Lower leg skin (tissue), 4 donors: ENCODE measurements around the gene VSTM4. TPM values are rescaled to one million over a fixed set of nuclear protein-coding genes. Genes with fewer than 3 reads are reported as not detected.

Experiments used
- DNase-seq, 2 donors: peaks; one replicate each; pipeline ENCODE4 v3.0.0-alpha.2; 2019; ENCODE audit warnings: low spot score in 2 of 2
- H3K4me3 ChIP-seq: fragments of 200-600 bp; sonication (generic); 2 replicates; pipeline ENCODE4 v1.5.1; 2017; ENCODE audit warnings: mild to moderate bottlenecking, low read depth; ENCODE audit not compliant: poor library complexity, severe bottlenecking
- POLR2A ChIP-seq, 2 donors: fragments of 450-650 bp; IDR thresholded peaks; one replicate each; pipeline ENCODE4 v1.6.1; 2016 to 2017; ENCODE audit warnings: antibody characterized with exemption in 2 of 2, mild to moderate bottlenecking in 1 of 2, moderate library complexity in 1 of 2
- WGBS, 2 donors: methylation state at CpG; one replicate each; pipeline ENCODE4 v1.1.5; 2018; 5-methylcytosine and 5-hydroxymethylcytosine counted together
- intact Hi-C: fragments of 100-400 bp; cut with DNase I; formaldehyde crosslinking; loops from one replicate; pipeline ENCODE4 v1.15.0; 2023; ENCODE audit warnings: low total_unique reads
- total RNA-seq, 4 donors: library from RNA; depleted of rRNA; stranded (reverse); fragments of >200 nt; gene quantifications; one replicate each; pipeline ENCODE4 v1.1.0, GENCODE V29; 2016
- TF ChIP-seq, protein P1 (sequence below), 3 donors: fragments of 450-650 bp; IDR thresholded peaks; one replicate each; pipeline ENCODE4 v1.5.1; 2016; ENCODE audit warnings: antibody characterized with exemption in 3 of 3, mild to moderate bottlenecking in 3 of 3, moderate library complexity in 2 of 3

Gene VSTM4
- total RNA-seq, 4 donors from 2014 or later, result 1.1 to 5.0 (median 3.3) TPM

DNA sequence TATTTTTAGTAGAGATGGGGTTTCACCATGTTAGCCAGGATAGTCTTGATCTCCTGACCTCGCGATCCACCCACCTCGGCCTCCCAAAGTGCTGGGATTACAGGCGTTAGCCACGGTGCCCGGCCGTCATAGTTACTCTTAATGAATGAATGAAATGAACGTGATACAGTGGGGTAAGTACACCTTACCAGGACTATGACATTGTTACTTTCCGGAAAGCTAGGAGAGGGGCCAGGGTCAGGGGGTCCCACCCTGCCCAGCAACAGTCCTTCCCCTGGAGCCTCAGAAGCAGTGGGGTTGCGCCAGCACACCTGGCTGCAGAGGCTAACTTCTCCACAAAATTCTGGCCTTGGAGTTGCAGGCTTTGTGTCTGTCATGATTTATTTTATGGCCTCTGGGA is 21.4 kb downstream of the VSTM4 start:
- intact Hi-C loops, result no loop called here
- TF ChIP-seq, protein P1, sequence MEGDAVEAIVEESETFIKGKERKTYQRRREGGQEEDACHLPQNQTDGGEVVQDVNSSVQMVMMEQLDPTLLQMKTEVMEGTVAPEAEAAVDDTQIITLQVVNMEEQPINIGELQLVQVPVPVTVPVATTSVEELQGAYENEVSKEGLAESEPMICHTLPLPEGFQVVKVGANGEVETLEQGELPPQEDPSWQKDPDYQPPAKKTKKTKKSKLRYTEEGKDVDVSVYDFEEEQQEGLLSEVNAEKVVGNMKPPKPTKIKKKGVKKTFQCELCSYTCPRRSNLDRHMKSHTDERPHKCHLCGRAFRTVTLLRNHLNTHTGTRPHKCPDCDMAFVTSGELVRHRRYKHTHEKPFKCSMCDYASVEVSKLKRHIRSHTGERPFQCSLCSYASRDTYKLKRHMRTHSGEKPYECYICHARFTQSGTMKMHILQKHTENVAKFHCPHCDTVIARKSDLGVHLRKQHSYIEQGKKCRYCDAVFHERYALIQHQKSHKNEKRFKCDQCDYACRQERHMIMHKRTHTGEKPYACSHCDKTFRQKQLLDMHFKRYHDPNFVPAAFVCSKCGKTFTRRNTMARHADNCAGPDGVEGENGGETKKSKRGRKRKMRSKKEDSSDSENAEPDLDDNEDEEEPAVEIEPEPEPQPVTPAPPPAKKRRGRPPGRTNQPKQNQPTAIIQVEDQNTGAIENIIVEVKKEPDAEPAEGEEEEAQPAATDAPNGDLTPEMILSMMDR (IDR thresholded peaks at IDR 0.05), result no peak
- no peak for TF ChIP-seq POLR2A (IDR thresholded peaks at IDR 0.05)
- H3K4me3 ChIP-seq, result no peak overlapping the region
- WGBS, 2 donors, result 96 to 98% methylated on average over 10 of the region's 10 CpGs
- peak in 1 of 2 donors; percentile 49 for DNase-seq

DNA sequence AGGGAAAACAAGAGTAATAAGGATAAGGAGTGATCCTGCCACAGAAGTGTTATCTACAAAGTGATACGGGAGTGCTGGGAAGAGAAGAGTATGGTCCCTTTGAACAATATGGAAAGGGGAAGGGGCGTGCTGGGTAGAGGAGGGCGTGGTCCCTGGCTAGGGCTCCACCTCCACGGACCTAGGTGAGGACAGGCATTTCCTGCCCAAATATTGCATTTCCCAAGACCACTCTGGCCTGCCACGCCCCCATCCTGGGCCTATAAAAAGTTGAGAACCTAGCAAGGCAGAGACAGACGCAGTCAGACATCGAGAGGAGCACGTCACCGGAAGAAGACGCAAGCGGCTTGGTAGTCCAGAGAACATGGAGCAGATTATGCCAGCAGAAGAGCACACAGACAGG is 22.8 kb downstream of the VSTM4 start:
- WGBS, 2 donors, result 89 to 95% methylated on average over 11 of the region's 11 CpGs
- DNase-seq, result peak in 1 of 2 donors; percentile 56
- H3K4me3 ChIP-seq, result no peak overlapping the region
- intact Hi-C loops, result no loop called here
- no peak for TF ChIP-seq POLR2A (IDR thresholded peaks at IDR 0.05)
- TF ChIP-seq, protein P1 (IDR thresholded peaks at IDR 0.05), result no peak

DNA sequence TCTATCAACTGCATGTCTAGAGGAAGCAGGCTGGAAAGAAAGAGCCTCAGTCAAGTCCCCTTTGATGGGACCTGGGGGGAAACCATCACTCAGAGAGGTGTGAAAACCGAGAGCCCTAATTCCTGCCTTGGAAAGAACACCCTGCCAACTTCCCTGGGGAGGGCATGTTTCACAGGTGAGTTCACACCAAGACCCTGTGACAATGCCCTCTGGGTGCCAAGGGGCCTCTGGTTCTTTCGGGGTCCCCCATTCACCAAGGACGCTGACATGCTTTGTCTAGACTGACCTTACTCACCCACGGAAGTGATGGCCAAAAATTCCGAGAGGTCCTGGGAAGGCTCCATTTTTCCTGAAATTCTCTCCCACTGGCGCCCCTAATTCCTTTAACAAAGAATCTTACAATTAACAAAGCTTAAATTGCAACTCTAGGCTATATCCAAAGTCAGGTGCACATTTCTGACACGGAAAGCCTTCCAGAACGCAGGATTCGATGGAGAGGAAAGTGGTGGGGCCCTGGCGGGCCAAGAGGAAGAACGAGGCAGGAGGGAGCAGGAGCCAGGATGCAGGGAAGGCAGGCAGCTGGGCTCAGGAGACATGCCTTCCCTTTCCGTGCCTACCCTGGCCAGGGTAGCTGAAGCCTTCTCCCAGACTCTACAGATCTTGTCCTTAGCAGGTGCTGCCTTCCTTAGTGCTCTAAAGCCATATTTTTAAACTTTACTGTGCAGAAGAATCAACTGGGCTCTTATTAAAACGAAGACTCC is 23.7 kb downstream of the VSTM4 start:
- 92 to 93% methylated on average over 13 of the region's 13 CpGs for WGBS, 2 donors
- intact Hi-C loops, result no loop called here

DNA sequence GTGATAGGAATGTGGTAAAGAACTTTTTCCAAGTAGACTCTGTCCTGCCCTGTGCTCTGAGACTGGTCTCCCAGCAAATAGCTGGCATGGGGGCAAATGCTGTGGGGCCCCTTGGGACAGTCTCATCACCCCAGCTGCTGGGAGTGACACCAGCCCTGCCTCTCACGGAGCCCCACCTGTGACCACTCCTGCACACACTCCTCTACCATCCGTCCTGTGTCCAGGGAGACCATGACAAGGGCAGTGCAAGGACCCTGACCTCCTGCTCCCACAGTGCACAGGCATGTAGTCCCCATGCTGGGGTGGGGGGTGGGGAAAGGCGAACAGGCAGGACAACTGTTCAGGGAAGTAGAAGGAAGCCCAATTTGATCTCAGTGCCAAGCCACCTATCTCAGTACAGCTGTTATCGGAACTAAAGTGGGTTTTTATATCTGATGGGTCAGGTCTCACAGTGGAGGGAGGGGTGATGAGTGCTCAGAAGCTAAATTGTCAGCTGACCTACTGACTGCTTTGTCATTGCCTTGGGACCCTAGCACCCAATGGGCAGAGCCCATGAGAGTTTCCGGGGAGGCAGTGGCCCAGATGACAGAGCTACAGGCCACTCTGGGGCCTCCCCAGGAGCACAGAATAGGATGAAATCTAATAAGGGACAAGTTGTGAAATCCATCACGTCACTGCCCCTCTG is 24.5 kb downstream of the VSTM4 start:
- H3K4me3 ChIP-seq, result no peak overlapping the region
- TF ChIP-seq, protein P1 (IDR thresholded peaks at IDR 0.05), result no peak
- no peak for TF ChIP-seq POLR2A (IDR thresholded peaks at IDR 0.05)
- intact Hi-C loops, result no loop called here
- 85 to 90% methylated on average over 6 of the region's 6 CpGs for WGBS, 2 donors
- DNase-seq, result peak in 1 of 2 donors; percentile 36

More for the DNA sequence above, 23.7 kb downstream of the VSTM4 start:
- no peak overlapping the region for H3K4me3 ChIP-seq
- TF ChIP-seq, protein P1 (IDR thresholded peaks at IDR 0.05), result no peak
- TF ChIP-seq POLR2A (IDR thresholded peaks at IDR 0.05), result no peak
- DNase-seq, result peak in 1 of 2 donors; percentile 62

DNA sequence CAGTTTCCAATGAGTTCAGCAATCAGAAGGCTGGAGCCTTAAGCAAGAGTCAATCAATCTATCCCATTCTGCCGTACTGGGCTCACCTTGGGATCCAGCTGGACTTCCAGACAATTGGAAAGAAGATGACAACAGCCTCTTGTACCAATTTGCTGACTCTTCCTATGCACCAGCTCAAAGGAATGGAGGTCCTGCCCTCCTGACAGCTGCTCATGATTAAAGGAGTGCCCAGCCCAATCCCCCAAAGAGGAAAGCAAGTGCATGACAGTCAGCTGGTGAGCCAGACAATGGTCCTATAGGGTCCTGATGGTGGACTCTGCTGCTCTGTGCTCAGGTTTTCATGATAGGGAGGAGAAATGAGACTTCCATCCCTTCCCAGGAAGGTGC is 25.1 kb downstream of the VSTM4 start:
- H3K4me3 ChIP-seq, result no peak overlapping the region
- DNase-seq, result no peak
- intact Hi-C loops, result no loop called here
- 32 to 40% methylated on average over 1 of the region's 1 CpG for WGBS, 2 donors
- TF ChIP-seq, protein P1 (IDR thresholded peaks at IDR 0.05), result no peak
